Stimulated activated effector memory CD8-positive, alpha-beta T cell treated with anti-CD3 and anti-CD28 coated beads, Interleukin-12 subunit alpha, Interleukin-12 subunit beta, amount 100 ng/mL, for 72 hours (primary cell): ENCODE data around the gene B4GALT5.
"Not testable (repeated sequence)": the region's sequence is repeated elsewhere in the genome, so short reads cannot be mapped to it uniquely, and the experiment has no call there.

ENCODE experiments used
- ATAC-seq: fragments of 150-1000 bp; cut with Tn5 transposase; 2 replicates; pipeline ENCODE4 v1.10.0; 2021
- DNase-seq, 2 donors: peaks; one replicate each; pipeline ENCODE4 v3.0.0; 2021 to 2022; ENCODE audit warnings: low spot score in 2 of 2
- H3K27ac Mint-ChIP-seq: one replicate; pipeline ENCODE4 v1.8.0; 2022; ENCODE audit warnings: mild to moderate bottlenecking, mixed read lengths
- H3K36me3 Mint-ChIP-seq: one replicate; pipeline ENCODE4 v1.8.0; 2022; ENCODE audit warnings: mild to moderate bottlenecking, mixed read lengths
- H3K4me1 Mint-ChIP-seq: one replicate; pipeline ENCODE4 v1.8.0; 2022; ENCODE audit warnings: mixed read lengths
- H3K4me3 Mint-ChIP-seq: one replicate; pipeline ENCODE4 v1.8.0; 2022; ENCODE audit warnings: mild to moderate bottlenecking, mixed read lengths
- H3K9me3 Mint-ChIP-seq: one replicate; pipeline ENCODE4 v1.8.0; 2022; ENCODE audit warnings: mixed read lengths

B4GALT5 gene

DNA sequence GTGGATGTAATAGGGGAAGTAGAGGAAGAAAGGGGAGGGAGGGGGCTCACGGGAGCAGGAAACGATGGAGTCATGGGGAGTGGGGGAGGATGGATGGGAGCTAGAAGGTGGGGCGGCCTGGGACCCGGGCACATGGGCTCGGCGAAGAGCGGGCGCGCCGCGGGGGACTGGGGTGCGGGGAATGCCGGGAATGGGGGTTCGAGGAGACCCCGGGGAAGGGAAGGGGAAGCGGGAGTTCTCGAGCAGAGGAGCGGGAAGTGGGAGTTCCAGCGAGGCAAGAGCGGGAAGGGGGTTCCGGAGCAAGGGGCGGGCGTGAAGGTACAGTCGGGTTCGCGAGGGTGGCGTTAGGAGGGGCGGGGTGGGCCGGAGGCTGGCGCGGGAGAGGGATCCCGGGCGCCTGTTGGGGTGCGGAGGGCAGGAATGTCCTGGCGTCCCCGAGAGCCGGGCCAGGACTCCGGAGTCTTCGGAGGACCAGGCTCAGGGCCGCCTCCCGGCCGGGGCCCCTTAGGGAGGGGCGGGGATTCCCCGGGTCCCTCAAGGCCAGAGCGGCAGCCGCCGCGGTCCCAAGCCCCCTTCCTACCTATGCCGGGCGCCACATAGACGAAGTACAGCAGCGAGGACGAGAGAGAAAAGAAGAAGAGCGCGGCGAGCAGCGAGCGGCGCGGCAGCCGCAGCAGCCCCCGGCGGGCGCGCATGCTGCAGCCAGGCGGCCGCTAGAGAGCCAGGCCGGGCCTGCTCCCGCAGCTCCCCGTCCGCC, 504 bp downstream of the B4GALT5 start:
- peaks cover 62% of the 10 kb centered on the region for H3K4me1 Mint-ChIP-seq

GRCh38 chr20:49712646-49712995, 1.1 kb downstream of the B4GALT5 start:
- Mint-ChIP-seq H3K4me3 (peak overlapping the region; percentile 89), H3K36me3 (peaks cover 32% of the 10 kb centered on the region), H3K4me1 (peaks cover 57% of the 10 kb centered on the region), H3K27ac (peak overlapping the region; percentile 97), H3K9me3 (no peaks in the 10 kb centered on the region)
- no peak for ATAC-seq
- DNase-seq, result no peak

More for the DNA sequence above, 504 bp downstream of the B4GALT5 start:
- DNase-seq (peak in 1 of 2 donors; percentile 23), ATAC-seq (peak; percentile 66)
- H3K36me3 Mint-ChIP-seq, result peaks cover 32% of the 10 kb centered on the region
- H3K4me3 Mint-ChIP-seq, result peak overlapping the region; percentile 89
- no peaks in the 10 kb centered on the region for H3K9me3 Mint-ChIP-seq
- peak overlapping the region; percentile 97 for H3K27ac Mint-ChIP-seq

DNA sequence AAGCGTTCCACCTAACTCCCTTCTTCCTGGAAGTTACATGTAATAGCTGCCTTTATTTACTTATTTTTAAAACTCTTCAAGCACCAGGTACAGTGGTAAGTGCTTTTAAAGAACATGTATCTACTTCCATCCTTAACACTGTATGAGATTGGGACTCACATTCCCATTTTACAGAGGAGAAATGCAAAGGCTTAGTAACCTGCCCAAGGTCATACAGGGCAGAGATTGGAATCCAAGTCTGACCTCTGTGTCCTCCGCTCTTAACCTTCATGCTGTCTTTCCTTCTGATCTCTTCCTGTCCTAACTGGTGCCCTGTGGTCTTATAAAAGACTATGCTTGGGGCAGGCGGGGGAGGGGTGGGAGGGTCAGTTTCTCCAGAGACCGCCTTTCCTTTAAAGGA, 1.6 kb downstream of the B4GALT5 start:
- H3K4me3 Mint-ChIP-seq, result peak overlapping the region; percentile 89
- DNase-seq (no peak), ATAC-seq (no peak)
- peak overlapping the region; percentile 97 for H3K27ac Mint-ChIP-seq
- no peaks in the 10 kb centered on the region for H3K9me3 Mint-ChIP-seq
- peaks cover 32% of the 10 kb centered on the region for H3K36me3 Mint-ChIP-seq
- H3K4me1 Mint-ChIP-seq, result peaks cover 56% of the 10 kb centered on the region

GRCh38 chr20:49711667-49711987, 2.1 kb downstream of the B4GALT5 start:
- H3K9me3 Mint-ChIP-seq, result no peaks in the 10 kb centered on the region
- peaks cover 37% of the 10 kb centered on the region for H3K36me3 Mint-ChIP-seq
- DNase-seq (no peak), ATAC-seq (no peak)
- peaks cover 61% of the 10 kb centered on the region for H3K4me1 Mint-ChIP-seq
- peak overlapping the region; percentile 89 for H3K4me3 Mint-ChIP-seq
- H3K27ac Mint-ChIP-seq, result peak overlapping the region; percentile 97

DNA sequence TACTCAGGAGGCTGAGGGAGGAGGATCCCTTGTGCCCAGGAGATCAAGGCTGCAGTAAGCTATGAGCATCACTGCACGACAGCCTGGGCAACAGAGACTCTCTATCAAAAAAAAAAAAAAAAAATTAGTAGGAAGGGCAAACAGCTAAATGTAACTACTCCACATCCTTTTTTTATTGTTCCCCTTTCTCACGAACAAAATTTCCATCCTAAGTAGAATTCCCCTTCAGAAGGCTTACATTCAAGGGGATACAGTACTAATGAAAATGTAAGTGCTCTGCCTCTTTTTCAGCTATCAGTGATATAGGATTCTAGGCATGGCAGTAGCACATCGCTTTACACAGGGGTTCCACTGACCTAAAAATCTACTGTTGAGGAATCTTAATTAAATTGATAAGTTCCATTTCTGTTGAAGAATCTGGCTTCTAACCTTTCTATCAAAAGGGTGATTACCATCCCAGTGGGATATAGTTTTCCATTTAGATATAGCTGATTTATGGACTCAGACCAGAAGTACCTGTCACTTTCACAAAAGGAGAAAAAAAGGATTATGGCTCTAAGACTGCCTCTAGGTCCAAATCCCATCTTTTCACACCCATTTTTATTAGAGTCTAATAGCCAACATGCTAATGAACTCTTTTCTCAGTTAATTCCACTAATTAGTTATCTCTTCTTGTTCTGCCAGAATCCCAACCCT, 2.6 kb downstream of the B4GALT5 start:
- Mint-ChIP-seq H3K4me3 (peak overlapping the region; percentile 89), H3K36me3 (peaks cover 42% of the 10 kb centered on the region), H3K27ac (peak overlapping the region; percentile 20), H3K4me1 (peaks cover 66% of the 10 kb centered on the region), H3K9me3 (no peaks in the 10 kb centered on the region)
- ATAC-seq (no peak), DNase-seq (no peak)

DNA sequence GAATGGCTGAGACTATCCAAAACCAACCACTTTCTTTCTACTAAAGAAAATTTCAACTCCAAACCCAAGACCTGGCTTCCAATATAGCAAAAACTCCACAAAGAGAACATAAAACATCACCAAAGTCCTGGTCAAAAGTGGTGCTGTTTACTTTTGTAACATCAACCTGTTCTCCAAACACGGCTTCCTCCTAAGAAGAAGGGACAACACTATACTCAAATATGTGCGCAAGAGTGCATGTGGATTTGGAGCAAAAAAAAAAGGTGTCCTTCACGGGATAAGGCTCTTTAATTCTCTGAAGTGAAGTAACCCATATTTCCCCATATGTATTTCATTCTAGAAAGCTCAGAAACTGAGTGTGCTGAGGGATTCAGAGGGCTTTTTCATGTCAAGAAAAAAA, 6.6 kb downstream of the B4GALT5 start:
- Mint-ChIP-seq H3K4me3 (peak overlapping the region; percentile 40), H3K27ac (peak overlapping the region; percentile 16)

DNA sequence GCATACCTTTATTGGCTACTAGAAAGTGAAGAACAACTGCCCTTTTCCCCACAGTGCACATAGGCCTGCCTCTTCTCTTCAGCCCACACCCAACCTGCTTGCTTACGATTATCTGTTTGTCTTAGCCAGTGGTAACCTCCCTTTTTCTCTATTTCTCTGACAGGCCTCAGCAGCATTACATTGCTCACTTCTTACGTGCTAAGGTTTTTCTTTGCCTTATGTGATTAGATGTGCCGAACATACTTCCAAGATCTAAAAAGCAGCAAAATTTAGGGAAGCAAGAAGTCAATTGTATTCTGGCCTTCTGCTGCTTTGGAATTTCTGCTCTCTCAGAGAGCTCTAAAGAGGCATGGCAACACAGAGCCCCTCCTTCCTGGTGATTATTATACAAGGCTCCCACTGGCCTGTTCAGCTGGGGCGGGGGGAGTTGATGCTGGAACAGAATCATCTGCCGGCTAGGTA, 7.0 kb downstream of the B4GALT5 start:
- Mint-ChIP-seq H3K9me3 (no peaks in the 10 kb centered on the region), H3K4me1 (peaks cover 69% of the 10 kb centered on the region), H3K27ac (peak overlapping the region; percentile 16), H3K4me3 (peak overlapping the region; percentile 40), H3K36me3 (peaks cover 54% of the 10 kb centered on the region)
- DNase-seq (no peak), ATAC-seq (peak; percentile 62)

More for the DNA sequence above, 6.6 kb downstream of the B4GALT5 start:
- DNase-seq (no peak), ATAC-seq (no peak)
- Mint-ChIP-seq H3K4me1 (peaks cover 69% of the 10 kb centered on the region), H3K9me3 (no peaks in the 10 kb centered on the region), H3K36me3 (peaks cover 49% of the 10 kb centered on the region)

- Mint-ChIP-seq H3K4me3 (peak overlapping the region; percentile 40), H3K4me1 (peaks cover 69% of the 10 kb centered on the region), H3K36me3 (peaks cover 55% of the 10 kb centered on the region), H3K27ac (peak overlapping the region; percentile 26)
- H3K9me3 Mint-ChIP-seq, ATAC-seq, DNase-seq: not testable (repeated sequence)
These were observed 7.8 kb downstream of the B4GALT5 start for GRCh38 chr20:49705893-49706292.

GRCh38 chr20:49705358-49705757, 8.3 kb downstream of the B4GALT5 start:
- DNase-seq, result peak in 1 of 2 donors; percentile 62

GRCh38 chr20:49704932-49705336, 8.7 kb downstream of the B4GALT5 start:
- H3K9me3 Mint-ChIP-seq, result no peaks in the 10 kb centered on the region
- peaks cover 69% of the 10 kb centered on the region for H3K4me1 Mint-ChIP-seq
- peak overlapping the region; percentile 26 for H3K27ac Mint-ChIP-seq
- ATAC-seq (no peak), DNase-seq (no peak)
- H3K36me3 Mint-ChIP-seq, result peaks cover 53% of the 10 kb centered on the region
- H3K4me3 Mint-ChIP-seq, result peak overlapping the region; percentile 40

More at GRCh38 chr20:49705358-49705757, 8.3 kb downstream of the B4GALT5 start:
- no peaks in the 10 kb centered on the region for H3K9me3 Mint-ChIP-seq
- peak overlapping the region; percentile 40 for H3K4me3 Mint-ChIP-seq
- H3K27ac Mint-ChIP-seq, result peak overlapping the region; percentile 26
- H3K36me3 Mint-ChIP-seq, result peaks cover 53% of the 10 kb centered on the region
- peak; percentile 82 for ATAC-seq
- peaks cover 69% of the 10 kb centered on the region for H3K4me1 Mint-ChIP-seq

DNA sequence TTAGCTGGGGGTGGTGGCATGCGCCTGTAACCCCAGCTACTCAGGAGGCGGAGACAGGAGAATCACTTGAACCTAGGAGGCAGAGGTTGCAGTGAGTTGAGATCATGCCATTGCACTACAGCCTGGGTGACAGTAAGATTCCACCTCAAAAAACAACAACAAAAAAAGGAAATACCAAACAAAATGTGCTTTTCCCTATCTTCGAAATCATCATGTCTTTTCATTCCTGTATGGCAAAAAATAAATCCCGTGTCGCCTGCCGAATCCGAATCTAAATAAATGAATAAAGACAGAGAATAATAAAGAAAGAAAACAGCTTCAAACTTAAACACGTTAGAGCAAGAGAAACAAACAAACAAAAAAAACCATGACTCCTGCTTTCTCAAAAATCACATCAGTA, 11.8 kb downstream of the B4GALT5 start:
- no peak for ATAC-seq
- peaks cover 55% of the 10 kb centered on the region for H3K36me3 Mint-ChIP-seq
- H3K9me3 Mint-ChIP-seq, result no peaks in the 10 kb centered on the region
- H3K27ac Mint-ChIP-seq, result peak overlapping the region; percentile 86
- peaks cover 73% of the 10 kb centered on the region for H3K4me1 Mint-ChIP-seq
- DNase-seq, result no peak
- H3K4me3 Mint-ChIP-seq, result peak overlapping the region; percentile 68

GRCh38 chr20:49701241-49701790, 12.4 kb downstream of the B4GALT5 start:
- Mint-ChIP-seq H3K4me3 (peak overlapping the region; percentile 68), H3K9me3 (no peaks in the 10 kb centered on the region), H3K36me3 (peaks cover 49% of the 10 kb centered on the region), H3K27ac (peak overlapping the region; percentile 86), H3K4me1 (peaks cover 73% of the 10 kb centered on the region)
- ATAC-seq, result peak; percentile 91
- DNase-seq, result peak; percentile 17 to 70

GRCh38 chr20:49700411-49701185, 13.1 kb downstream of the B4GALT5 start:
- H3K4me1 Mint-ChIP-seq, result peaks cover 69% of the 10 kb centered on the region
- H3K4me3 Mint-ChIP-seq, result peak overlapping the region; percentile 68
- peak overlapping the region; percentile 86 for H3K27ac Mint-ChIP-seq
- no peaks in the 10 kb centered on the region for H3K9me3 Mint-ChIP-seq
- H3K36me3 Mint-ChIP-seq, result peaks cover 47% of the 10 kb centered on the region
- no peak for ATAC-seq
- DNase-seq, result no peak

DNA sequence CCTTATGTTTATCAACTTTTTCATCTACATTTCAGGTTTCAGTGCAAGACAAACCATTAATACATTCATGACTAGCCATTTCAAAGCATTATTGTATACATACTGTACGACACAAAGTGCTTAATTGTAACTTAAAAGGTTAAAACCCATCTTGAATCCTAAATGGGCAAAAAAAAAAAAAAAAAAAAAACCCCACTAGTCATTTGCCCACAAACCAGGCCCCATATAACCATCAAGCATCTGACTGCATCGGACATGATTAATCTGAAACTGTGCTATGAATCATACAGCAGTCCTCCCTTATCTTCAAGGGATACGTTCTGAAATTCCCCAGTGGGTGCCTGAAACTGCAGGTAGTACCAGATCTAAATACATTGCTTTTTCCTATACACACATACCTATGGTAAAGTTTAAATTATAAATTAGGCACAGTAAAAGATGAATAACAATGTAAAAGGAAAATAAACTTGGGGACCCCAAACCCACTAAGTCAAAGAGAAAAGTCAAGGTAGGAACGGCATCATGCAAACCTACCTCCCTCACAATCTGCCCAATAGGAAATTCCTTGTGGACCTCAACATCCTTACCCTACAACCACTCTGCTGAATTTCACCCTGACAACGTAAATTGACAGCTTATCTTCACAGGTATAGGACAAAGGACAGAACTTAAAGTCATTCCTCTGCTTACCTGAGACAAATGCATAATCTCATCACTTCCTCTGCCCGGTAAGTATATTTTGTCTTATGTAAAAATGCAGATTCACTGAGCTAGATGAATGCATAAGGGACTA, 14.3 kb downstream of the B4GALT5 start:
- peaks cover 65% of the 10 kb centered on the region for H3K4me1 Mint-ChIP-seq
- peaks cover 47% of the 10 kb centered on the region for H3K36me3 Mint-ChIP-seq
- H3K9me3 Mint-ChIP-seq, result no peaks in the 10 kb centered on the region
- peak; percentile 91 for ATAC-seq
- DNase-seq, result no peak
- peak overlapping the region; percentile 68 for H3K4me3 Mint-ChIP-seq
- H3K27ac Mint-ChIP-seq, result peak overlapping the region; percentile 86
